Subcutaneous adipose tissue (tissue), 4 donors: Measurements from ENCODE around the gene ABCC12. TPM values are rescaled to one million over a fixed set of nuclear protein-coding genes. Genes with fewer than 3 reads are reported as not detected.

Source experiments
- total RNA-seq, 4 donors: library from RNA; depleted of rRNA; stranded (reverse); fragments of >200 nt; gene quantifications; one replicate each; pipeline ENCODE4 v1.1.0, GENCODE V29; 2016
- TF ChIP-seq, protein P1 (sequence below): fragments of 450-650 bp; IDR thresholded peaks from one replicate; pipeline ENCODE4 v1.5.1; 2016; ENCODE audit warnings: low read depth, mild to moderate bottlenecking, control low read depth, antibody characterized with exemption, moderate library complexity

The ABCC12 gene
- total RNA-seq, 4 donors from 2014 or later: not detected

DNA sequence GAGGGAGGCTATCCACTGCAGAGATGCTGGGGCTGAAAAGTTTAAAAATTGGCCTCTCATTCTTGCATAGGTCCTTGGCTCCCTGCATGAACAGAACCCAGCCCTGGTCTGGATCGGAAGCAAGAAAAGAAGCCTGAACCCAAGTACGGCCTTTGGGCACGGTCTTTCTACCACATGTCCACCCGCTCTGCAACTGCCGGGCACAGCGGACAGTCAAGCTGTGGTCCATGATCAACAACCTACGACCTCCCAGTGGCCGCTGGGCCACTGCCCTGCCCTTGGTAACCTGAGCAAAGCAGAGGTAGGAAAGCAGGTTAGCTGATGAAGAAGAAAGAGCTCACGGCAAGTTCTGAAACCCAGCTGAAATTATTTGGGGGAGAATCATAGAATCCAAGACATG lies 3.6 kb downstream of the ABCC12 start:
- TF ChIP-seq, protein P1, sequence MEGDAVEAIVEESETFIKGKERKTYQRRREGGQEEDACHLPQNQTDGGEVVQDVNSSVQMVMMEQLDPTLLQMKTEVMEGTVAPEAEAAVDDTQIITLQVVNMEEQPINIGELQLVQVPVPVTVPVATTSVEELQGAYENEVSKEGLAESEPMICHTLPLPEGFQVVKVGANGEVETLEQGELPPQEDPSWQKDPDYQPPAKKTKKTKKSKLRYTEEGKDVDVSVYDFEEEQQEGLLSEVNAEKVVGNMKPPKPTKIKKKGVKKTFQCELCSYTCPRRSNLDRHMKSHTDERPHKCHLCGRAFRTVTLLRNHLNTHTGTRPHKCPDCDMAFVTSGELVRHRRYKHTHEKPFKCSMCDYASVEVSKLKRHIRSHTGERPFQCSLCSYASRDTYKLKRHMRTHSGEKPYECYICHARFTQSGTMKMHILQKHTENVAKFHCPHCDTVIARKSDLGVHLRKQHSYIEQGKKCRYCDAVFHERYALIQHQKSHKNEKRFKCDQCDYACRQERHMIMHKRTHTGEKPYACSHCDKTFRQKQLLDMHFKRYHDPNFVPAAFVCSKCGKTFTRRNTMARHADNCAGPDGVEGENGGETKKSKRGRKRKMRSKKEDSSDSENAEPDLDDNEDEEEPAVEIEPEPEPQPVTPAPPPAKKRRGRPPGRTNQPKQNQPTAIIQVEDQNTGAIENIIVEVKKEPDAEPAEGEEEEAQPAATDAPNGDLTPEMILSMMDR: no peak

- TF ChIP-seq, protein P1: no peak
These were observed 5.1 kb downstream of the ABCC12 start for GRCh38 chr16:48150707-48151106.

- TF ChIP-seq, protein P1: no peak
These were observed 9.1 kb downstream of the ABCC12 start for GRCh38 chr16:48146710-48147109.

DNA sequence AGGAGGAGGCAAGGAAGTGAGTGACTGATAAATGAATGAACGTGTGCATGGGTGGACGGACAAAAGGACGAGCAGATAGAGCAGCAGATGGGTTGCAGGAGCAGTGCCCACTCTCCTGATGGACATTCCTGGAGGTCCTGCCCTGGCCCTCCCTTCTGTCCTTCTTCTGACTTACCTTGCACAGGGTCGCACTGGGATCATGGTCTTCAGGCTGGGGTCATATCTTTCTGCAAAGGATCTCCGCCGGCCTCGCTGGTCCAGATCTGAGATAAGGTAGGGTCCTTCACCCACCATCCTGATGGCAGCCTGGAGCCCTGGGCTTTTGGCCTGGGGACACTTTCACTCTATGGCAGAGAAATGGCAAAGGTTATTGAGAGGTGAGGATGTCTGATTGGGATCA lies 9.7 kb downstream of the ABCC12 start:
- TF ChIP-seq, protein P1: no peak

DNA sequence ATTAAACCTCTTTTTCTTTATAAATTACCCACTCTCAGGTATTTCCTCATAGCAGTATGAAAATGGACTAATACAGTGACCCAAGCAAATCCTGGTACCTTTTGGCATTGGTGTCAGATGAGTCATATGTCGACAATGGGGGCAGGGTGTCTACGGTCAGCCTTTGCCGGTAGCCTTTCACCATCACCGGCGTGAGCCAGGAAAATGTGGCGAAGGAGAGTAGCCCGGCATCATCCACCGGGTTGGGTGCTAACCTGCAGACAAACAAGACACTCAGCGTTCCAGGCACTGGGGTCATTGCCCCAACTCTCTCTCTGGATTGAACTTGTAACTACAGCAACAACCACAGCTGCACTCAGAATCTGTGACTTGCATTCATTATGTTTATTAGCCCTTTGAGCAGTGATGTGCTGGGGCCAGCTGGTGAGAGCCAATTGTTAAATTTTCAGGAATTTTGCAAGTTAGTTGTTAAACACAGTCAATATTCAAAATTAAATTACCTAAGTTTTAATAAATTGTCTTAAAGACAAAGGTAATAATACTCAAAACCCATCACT lies 11.9 kb downstream of the ABCC12 start:
- TF ChIP-seq, protein P1: no peak

GRCh38 chr16:48140821-48141220 lies 15.0 kb downstream of the ABCC12 start:
- TF ChIP-seq, protein P1: no peak

GRCh38 chr16:48139517-48139916 lies 16.3 kb downstream of the ABCC12 start:
- TF ChIP-seq, protein P1: no peak
